ENCODE results near the gene NPY4R.
"Not testable (repeated sequence)": the region's sequence is repeated elsewhere in the genome, so short reads cannot be mapped to it uniquely, and the experiment has no call there.

DNA sequence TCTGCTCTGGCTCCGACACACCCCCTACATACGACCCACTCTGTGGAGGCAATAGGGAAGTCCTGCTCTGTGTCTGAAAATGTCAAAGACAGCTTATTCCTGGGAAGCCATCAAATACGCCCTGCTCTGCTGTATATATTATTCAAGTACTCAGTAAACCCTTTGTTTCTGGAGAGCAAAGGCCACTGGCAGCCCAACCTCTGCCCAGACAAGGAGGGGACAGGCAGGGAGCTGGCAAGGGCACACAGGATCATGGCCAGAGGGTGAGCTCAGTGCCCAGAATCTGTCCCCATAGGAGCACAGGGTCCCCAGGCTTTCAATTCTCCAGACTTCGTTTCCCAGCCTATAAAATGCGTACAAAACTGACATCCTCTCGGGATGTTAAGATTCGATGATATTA, 47.0 kb upstream of the NPY4R start:
- TF ChIP-seq, protein P1, sequence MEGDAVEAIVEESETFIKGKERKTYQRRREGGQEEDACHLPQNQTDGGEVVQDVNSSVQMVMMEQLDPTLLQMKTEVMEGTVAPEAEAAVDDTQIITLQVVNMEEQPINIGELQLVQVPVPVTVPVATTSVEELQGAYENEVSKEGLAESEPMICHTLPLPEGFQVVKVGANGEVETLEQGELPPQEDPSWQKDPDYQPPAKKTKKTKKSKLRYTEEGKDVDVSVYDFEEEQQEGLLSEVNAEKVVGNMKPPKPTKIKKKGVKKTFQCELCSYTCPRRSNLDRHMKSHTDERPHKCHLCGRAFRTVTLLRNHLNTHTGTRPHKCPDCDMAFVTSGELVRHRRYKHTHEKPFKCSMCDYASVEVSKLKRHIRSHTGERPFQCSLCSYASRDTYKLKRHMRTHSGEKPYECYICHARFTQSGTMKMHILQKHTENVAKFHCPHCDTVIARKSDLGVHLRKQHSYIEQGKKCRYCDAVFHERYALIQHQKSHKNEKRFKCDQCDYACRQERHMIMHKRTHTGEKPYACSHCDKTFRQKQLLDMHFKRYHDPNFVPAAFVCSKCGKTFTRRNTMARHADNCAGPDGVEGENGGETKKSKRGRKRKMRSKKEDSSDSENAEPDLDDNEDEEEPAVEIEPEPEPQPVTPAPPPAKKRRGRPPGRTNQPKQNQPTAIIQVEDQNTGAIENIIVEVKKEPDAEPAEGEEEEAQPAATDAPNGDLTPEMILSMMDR (IDR thresholded peaks at IDR 0.05; ENCODE audit: insufficient read depth, low read depth, low read length) = not testable (repeated sequence)
- TF ChIP-seq EZH2 (IDR thresholded peaks at IDR 0.05; ENCODE audit: insufficient read depth, low read length) = not testable (repeated sequence)

Measured in astrocyte (in vitro differentiated cells and primary cell).